Measurements from ENCODE around the gene MMRN2.
"Not testable (repeated sequence)": the region's sequence is repeated elsewhere in the genome, so short reads cannot be mapped to it uniquely, and the experiment has no call there.

MMRN2 gene

GRCh38 chr10:86953747-86954680 lies 3.4 kb downstream of the MMRN2 start:
- H3K4me3 ChIP-seq (ENCODE audit: low read length): no peak overlapping the region
- DNase-seq (ENCODE audit: low read depth): peak; percentile 42
- no peak for TF ChIP-seq CTCF (conservative IDR thresholded peaks at IDR 0.05; ENCODE audit: low read length)

GRCh38 chr10:86952697-86953096 lies 4.7 kb downstream of the MMRN2 start:
- not testable (repeated sequence) for DNase-seq (ENCODE audit: low read depth); H3K4me3 ChIP-seq (ENCODE audit: low read length)

DNA sequence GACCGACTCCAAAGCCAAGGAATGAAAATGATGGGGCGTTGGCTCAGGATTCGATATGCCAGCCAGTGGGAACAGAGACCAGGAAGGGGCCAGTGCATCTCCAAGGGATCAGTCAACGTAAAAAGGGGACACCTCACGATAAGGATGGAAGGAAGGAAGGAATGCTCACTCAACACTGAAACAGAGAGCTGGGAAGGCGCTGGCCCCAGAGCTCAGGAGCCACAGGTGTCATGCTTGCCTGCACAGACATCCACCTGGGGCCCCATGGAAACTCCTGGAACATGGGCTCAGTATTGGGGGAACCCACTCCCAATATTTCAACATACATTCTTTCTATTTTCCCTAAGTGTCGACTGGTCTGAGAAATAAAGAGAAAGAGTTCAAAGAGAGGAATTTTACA lies 5.3 kb downstream of the MMRN2 start:
- DNase-seq (ENCODE audit: low read depth): no peak
- H3K4me3 ChIP-seq (ENCODE audit: low read length): no peak overlapping the region
- no peak for TF ChIP-seq CTCF (conservative IDR thresholded peaks at IDR 0.05; ENCODE audit: low read length)

- TF ChIP-seq CTCF (conservative IDR thresholded peaks at IDR 0.05; ENCODE audit: low read length): no peak
- no peak for DNase-seq (ENCODE audit: low read depth)
- H3K4me3 ChIP-seq (ENCODE audit: low read length): no peak overlapping the region
These were observed 6.1 kb downstream of the MMRN2 start for GRCh38 chr10:86951184-86951761.

- no peak for DNase-seq (ENCODE audit: low read depth)
- TF ChIP-seq CTCF (conservative IDR thresholded peaks at IDR 0.05; ENCODE audit: low read length): no peak
- no peak overlapping the region for H3K4me3 ChIP-seq (ENCODE audit: low read length)
These were observed 7.1 kb downstream of the MMRN2 start for GRCh38 chr10:86950349-86950748.

DNA sequence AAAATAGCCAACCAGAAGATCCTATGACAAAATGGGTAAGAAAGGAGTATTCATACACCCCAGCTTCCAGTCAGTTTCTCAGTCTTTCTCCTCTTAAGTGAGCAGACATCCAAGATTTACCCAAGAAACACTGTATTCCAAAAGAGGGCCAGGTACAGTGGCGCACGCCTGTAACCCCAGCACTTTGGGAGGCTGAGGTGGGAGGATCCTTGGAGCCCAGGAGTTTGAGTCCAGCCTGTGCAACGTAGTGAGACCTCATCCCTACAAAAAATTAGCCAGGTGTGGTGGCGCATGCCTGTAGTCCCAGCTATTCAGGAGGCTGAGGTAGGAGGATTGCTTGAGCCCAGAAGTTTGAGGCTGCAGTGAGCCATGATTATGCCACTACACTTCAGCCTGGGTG lies 9.6 kb downstream of the MMRN2 start:
- H3K4me3 ChIP-seq (ENCODE audit: low read length); DNase-seq (ENCODE audit: low read depth): not testable (repeated sequence)

- no peak for TF ChIP-seq CTCF (conservative IDR thresholded peaks at IDR 0.05; ENCODE audit: low read length)
- no peak overlapping the region for H3K4me3 ChIP-seq (ENCODE audit: low read length)
- no peak for DNase-seq (ENCODE audit: low read depth)
These were observed 10.9 kb downstream of the MMRN2 start for GRCh38 chr10:86946213-86947155.
